ENCODE data around the gene MACF1.

DNA sequence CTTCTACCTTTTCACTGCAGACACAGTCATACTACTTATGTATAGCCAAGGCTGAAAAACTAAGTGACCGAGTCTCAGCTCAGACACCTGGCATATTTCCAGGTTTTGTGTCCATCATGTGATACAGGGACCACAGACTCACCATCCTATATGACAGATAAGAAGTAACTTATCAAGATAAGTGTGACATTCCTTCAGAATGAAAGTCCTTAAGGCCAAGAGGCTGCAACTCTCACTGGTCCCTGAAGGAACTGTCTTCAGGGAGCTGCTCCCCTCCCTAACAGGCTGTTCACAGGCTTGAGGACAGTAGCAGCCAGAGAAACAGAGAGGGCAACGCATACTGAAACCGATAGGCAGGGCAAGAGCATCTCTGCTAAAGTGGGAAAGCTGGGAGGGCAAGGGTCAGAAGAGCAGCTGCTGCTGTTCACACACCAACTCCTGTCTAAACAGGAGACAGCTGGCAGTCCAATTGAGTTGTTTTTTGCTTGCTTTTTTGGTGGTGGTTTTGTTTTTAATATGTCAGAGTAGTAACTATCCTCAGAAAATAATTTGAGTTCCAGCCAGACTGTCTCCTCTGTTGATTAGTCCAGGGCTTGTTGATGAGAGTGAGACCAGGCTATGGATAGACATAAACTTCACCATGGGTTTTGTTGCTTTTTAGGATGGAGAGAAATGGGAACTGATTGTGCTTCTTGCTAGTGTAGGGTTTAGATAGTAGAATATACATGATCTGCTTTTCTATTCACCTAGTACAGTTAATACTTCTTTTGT, 67.7 kb downstream of the MACF1 start:
- TF ChIP-seq, protein P1, sequence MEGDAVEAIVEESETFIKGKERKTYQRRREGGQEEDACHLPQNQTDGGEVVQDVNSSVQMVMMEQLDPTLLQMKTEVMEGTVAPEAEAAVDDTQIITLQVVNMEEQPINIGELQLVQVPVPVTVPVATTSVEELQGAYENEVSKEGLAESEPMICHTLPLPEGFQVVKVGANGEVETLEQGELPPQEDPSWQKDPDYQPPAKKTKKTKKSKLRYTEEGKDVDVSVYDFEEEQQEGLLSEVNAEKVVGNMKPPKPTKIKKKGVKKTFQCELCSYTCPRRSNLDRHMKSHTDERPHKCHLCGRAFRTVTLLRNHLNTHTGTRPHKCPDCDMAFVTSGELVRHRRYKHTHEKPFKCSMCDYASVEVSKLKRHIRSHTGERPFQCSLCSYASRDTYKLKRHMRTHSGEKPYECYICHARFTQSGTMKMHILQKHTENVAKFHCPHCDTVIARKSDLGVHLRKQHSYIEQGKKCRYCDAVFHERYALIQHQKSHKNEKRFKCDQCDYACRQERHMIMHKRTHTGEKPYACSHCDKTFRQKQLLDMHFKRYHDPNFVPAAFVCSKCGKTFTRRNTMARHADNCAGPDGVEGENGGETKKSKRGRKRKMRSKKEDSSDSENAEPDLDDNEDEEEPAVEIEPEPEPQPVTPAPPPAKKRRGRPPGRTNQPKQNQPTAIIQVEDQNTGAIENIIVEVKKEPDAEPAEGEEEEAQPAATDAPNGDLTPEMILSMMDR (IDR thresholded peaks at IDR 0.05) = no peak
- no peak for TF ChIP-seq POLR2A (IDR thresholded peaks at IDR 0.05)
